Neural cell (in vitro differentiated cells): ENCODE data around the gene UGGT2. TPM values are rescaled to one million over a fixed set of nuclear protein-coding genes. Genes with fewer than 3 reads are reported as not detected.

Experiments
- H2AFZ ChIP-seq: fragments of 200-600, 300-800 bp; sonication (generic), shearing (Covaris generic); 2 replicates; pipeline ENCODE4 v1.6.0; 2014; ENCODE audit warnings: low read depth, mild to moderate bottlenecking, antibody characterized with exemption, low read length, moderate library complexity
- H3F3A ChIP-seq: fragments of 200-600 bp; shearing (Covaris generic); 2 replicates; pipeline ENCODE4 v1.6.1; 2016; ENCODE audit warnings: mild to moderate bottlenecking, moderate library complexity, mixed read lengths, antibody characterized with exemption, low read length; ENCODE audit not compliant: insufficient read depth, poor library complexity, severe bottlenecking
- H3K27ac ChIP-seq: fragments of 200-600, 300-800 bp; sonication (generic), shearing (Covaris generic); 2 replicates; pipeline ENCODE4 v1.5.1; 2014; ENCODE audit warnings: mild to moderate bottlenecking, low read length, moderate library complexity
- H3K27me3 ChIP-seq: fragments of 300-800, 200-600 bp; sonication (generic), shearing (Covaris generic); 2 replicates; pipeline ENCODE4 v1.6.0; 2014; ENCODE audit warnings: mild to moderate bottlenecking, low read depth, low read length, moderate library complexity; ENCODE audit not compliant: insufficient read depth
- H3K36me3 ChIP-seq: fragments of 300-800, 200-600 bp; sonication (generic), shearing (Covaris generic); 2 replicates; pipeline ENCODE4 v1.5.1; 2014; ENCODE audit warnings: mild to moderate bottlenecking, antibody characterized with exemption, low read length, moderate library complexity; ENCODE audit not compliant: insufficient read depth
- H3K4me2 ChIP-seq: fragments of 300-800, 200-600 bp; sonication (generic), shearing (Covaris generic); 2 replicates; pipeline ENCODE4 v1.6.0; 2014; ENCODE audit warnings: mild to moderate bottlenecking, low read length
- H3K4me3 ChIP-seq: fragments of 300-800, 200-600 bp; sonication (generic), shearing (Covaris generic); 2 replicates; pipeline ENCODE4 v1.5.1; 2014; ENCODE audit warnings: mild to moderate bottlenecking, low read length, moderate library complexity
- H3K79me2 ChIP-seq: fragments of 200-600 bp; shearing (Covaris generic); replicated peaks from 2 replicates; pipeline ENCODE4 v1.6.0; 2014; ENCODE audit warnings: mild to moderate bottlenecking, low read length, moderate library complexity; ENCODE audit not compliant: insufficient read depth
- H3K9ac ChIP-seq: fragments of 300-800, 200-600 bp; sonication (generic), shearing (Covaris generic); 2 replicates; pipeline ENCODE4 v1.6.1; 2016; ENCODE audit warnings: mild to moderate bottlenecking, low read length, mixed read lengths
- H3K9me2 ChIP-seq: fragments of 200-600 bp; shearing (Covaris generic); 2 replicates; pipeline ENCODE4 v1.6.1; 2016; ENCODE audit warnings: mild to moderate bottlenecking, low read length, mixed read lengths; ENCODE audit not compliant: insufficient read depth
- H3K9me3 ChIP-seq: fragments of 200-600, 300-800 bp; sonication (generic), shearing (Covaris generic); 2 replicates; pipeline ENCODE4 v1.6.1; 2016; ENCODE audit warnings: mild to moderate bottlenecking, mixed run types, low read length, moderate library complexity, mixed read lengths
- H4K20me1 ChIP-seq: fragments of 200-600 bp; shearing (Covaris generic); 2 replicates; pipeline ENCODE4 v1.6.1; 2016; ENCODE audit warnings: mild to moderate bottlenecking, mixed run types; ENCODE audit not compliant: insufficient read depth
- CTCF ChIP-seq: fragments of 450-650 bp; IDR thresholded peaks from 2 replicates; pipeline ENCODE4 v1.5.1; 2014; ENCODE audit warnings: antibody characterized with exemption, mild to moderate bottlenecking, moderate library complexity; ENCODE audit not compliant: poor library complexity, severe bottlenecking
- EP300 ChIP-seq: fragments of 450-650 bp; conservative IDR thresholded peaks from 2 replicates; pipeline ENCODE4 v1.6.1; 2014; ENCODE audit warnings: antibody characterized with exemption, mild to moderate bottlenecking, moderate library complexity; ENCODE audit not compliant: poor library complexity, severe bottlenecking
- EZH2 ChIP-seq: fragments of 200-600, 300-800 bp; shearing (Covaris generic), sonication (generic); IDR thresholded peaks from 2 replicates; pipeline ENCODE4 v1.6.1; 2014; ENCODE audit warnings: antibody characterized with exemption, low read length, borderline replicate concordance, mild to moderate bottlenecking; ENCODE audit not compliant: insufficient read depth, poor library complexity, severe bottlenecking
- MXI1 ChIP-seq: fragments of 450-650 bp; conservative IDR thresholded peaks from 2 replicates; pipeline ENCODE4 v1.6.1; 2014; ENCODE audit warnings: antibody characterized with exemption, mild to moderate bottlenecking; ENCODE audit not compliant: poor library complexity, severe bottlenecking
- POLR2AphosphoS5 ChIP-seq: IDR thresholded peaks from 2 replicates; pipeline ENCODE4 v1.6.1; 2012
- RAD21 ChIP-seq: fragments of 450-650 bp; conservative IDR thresholded peaks from 2 replicates; pipeline ENCODE4 v1.6.1; 2014; ENCODE audit warnings: antibody characterized with exemption, mild to moderate bottlenecking, moderate library complexity
- REST ChIP-seq: IDR thresholded peaks from 2 replicates; pipeline ENCODE4 v1.6.1; 2012; ENCODE audit warnings: borderline replicate concordance
- SMC3 ChIP-seq: fragments of 450-650 bp; conservative IDR thresholded peaks from 2 replicates; pipeline ENCODE4 v1.6.1; 2014; ENCODE audit warnings: antibody characterized with exemption, mild to moderate bottlenecking, moderate library complexity; ENCODE audit not compliant: poor library complexity
- TAF1 ChIP-seq: IDR thresholded peaks from 2 replicates; pipeline ENCODE4 v1.6.1; 2012; ENCODE audit warnings: low read depth
- polyA plus RNA-seq: library from polyadenylated mRNA; depleted of rRNA; stranded (reverse); fragments of >200 nt; gene quantifications from 2 replicates; pipeline ENCODE4 v1.2.3, GENCODE V29; 2014

Gene UGGT2
- polyA plus RNA-seq, 1 donor from 2014 or later: 35.3 TPM

GRCh38 chr13:95801825-95802224 lies 251.4 kb downstream of the UGGT2 start:
- Histone ChIP-seq H3K9me2 (no peaks in the 10 kb centered on the region), H3K4me2 (no peak overlapping the region), H3K36me3 (no peaks in the 10 kb centered on the region), H3K4me3 (no peak overlapping the region), H4K20me1 (no peaks in the 10 kb centered on the region), H3K9me3 (no peaks in the 10 kb centered on the region), H2AFZ (no peak overlapping the region), H3K79me2 (no peaks in the 10 kb centered on the region), H3F3A (no peaks in the 10 kb centered on the region), H3K9ac (no peak overlapping the region), H3K27me3 (no peaks in the 10 kb centered on the region), H3K27ac (no peak overlapping the region)
- TF ChIP-seq REST (no peak), EP300 (no peak), CTCF (no peak), TAF1 (no peak), RAD21 (no peak), POLR2AphosphoS5 (no peak), MXI1 (no peak), SMC3 (no peak), EZH2 (no peak)

GRCh38 chr13:95800436-95800835 lies 252.8 kb downstream of the UGGT2 start:
- H3K9me3 ChIP-seq: no peaks in the 10 kb centered on the region
- H3F3A ChIP-seq: no peaks in the 10 kb centered on the region
- TF ChIP-seq MXI1 (no peak), EP300 (no peak), CTCF (no peak), REST (no peak), SMC3 (no peak), EZH2 (no peak), TAF1 (no peak), RAD21 (no peak), POLR2AphosphoS5 (no peak)
- H3K4me2 ChIP-seq: no peak overlapping the region
- H3K27ac ChIP-seq: no peak overlapping the region
- no peaks in the 10 kb centered on the region for H3K27me3 ChIP-seq
- H3K4me3 ChIP-seq: no peak overlapping the region
- no peaks in the 10 kb centered on the region for H3K79me2 ChIP-seq
- H3K36me3 ChIP-seq: no peaks in the 10 kb centered on the region
- no peak overlapping the region for H2AFZ ChIP-seq
- H4K20me1 ChIP-seq: no peaks in the 10 kb centered on the region
- no peaks in the 10 kb centered on the region for H3K9me2 ChIP-seq
- H3K9ac ChIP-seq: no peak overlapping the region
